ENCODE results near the gene ADAT3.
"Not testable (repeated sequence)": the region's sequence is repeated elsewhere in the genome, so short reads cannot be mapped to it uniquely, and the experiment has no call there.

Gene ADAT3

DNA sequence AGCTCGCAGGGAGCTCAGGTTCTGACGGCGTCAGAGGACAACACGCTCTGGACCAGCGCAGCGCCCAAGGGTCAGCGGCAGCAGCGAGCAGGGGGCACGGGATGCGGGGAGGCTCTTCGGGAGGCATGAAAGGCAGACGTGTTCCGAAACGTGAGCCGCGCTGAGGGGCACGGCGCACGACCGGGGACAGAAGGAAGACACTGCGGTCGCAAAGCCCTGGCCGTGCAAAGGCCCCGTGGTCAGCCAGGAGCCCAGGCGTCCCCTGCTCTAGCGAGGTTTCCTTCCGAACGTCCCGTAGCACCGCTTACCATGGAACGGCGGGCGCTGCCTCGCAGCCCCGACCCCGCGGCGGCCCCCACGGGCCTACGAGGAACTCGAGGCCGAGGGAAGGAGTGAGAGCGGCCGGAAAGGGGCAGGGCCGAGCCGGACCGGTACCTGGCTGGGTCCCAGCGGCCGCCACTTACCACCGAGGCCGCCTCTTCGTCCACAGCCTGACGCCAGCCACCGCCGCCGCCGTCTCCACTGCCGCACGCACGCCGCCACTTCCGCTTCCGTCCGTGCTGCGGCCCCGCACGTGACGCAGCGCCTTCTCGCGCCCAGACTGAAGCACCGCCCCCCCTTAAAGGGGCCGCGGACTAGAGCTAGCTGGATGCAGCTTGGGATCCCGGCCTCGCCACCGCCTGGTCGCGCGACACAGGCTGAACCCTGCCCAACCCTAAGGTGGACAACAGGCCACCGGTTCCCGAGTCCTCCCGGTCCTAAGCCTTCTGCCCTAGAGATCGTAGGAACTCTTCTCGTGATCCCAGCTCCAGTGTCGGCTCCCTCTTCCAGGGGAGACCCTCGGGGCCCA lies 29.3 kb upstream of the ADAT3 start:
- peak overlapping the region; percentile 91 for H2AFZ ChIP-seq (ENCODE audit: low read depth, low read length)
- peaks cover 62% of the 10 kb centered on the region for H3K79me2 ChIP-seq (ENCODE audit: insufficient read depth, low read length)

DNA sequence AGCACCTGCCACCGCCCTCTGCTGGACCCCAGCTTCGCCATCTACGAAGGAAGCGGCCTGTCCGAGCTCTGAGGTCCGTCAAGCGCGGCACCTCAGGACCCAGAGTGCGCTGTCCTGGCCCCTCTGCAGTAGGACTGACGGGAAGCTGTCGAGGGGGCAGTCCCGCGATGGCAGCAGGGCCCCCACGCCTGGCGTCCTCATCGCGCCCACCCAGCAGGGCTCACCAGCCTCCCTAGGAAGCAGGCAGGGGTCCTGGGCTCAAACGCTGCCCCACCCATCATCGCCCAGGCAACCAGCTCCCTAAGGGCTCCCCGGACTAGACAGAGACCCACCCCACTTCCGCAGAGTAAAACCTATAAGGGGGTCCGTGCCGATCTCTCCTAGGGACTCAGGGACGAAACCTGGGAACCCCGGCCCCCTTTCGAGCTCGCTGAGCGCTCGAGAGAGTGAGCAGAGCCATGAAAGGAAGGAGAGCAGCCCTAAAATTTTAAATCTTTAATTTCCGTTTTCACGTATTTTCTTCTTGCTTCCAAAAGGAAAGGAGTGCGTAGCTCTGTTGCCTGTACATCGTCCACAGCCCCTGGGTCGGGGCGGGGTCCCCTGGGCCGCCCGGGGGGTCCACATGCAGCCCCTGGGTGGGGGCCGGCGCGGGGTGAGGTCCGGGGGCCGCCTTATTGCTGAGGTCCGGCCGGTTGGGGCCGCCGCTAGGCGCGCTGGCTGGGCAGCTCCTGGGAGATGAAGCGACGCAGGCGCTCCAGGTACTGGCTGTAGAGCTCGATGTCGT lies 28.5 kb upstream of the ADAT3 start:
- peaks cover 34% of the 10 kb centered on the region for H3K36me3 ChIP-seq (ENCODE audit: insufficient read depth, low read length)
- peaks cover 40% of the 10 kb centered on the region for H3K4me1 ChIP-seq (ENCODE audit: insufficient read depth, low read length)
- not testable (repeated sequence) for H3K27me3 ChIP-seq (ENCODE audit: insufficient read depth, low read length, poor library complexity); H3K9me3 ChIP-seq (ENCODE audit: insufficient read depth, low read length, severe bottlenecking); DNase-seq
- peak overlapping the region; percentile 99 to 100; a peak in 3 of 4 replicates for H3K4me3 ChIP-seq (ENCODE audit: low read depth in 1 of 2, low read length in 2 of 2)
- H3K27ac ChIP-seq (ENCODE audit: low read length), result peak overlapping the region; percentile 74
- peak; percentile 5; the same call in 1 of the 3 replicates for ATAC-seq (ENCODE audit: insufficient read depth, low read depth)
- H2AFZ ChIP-seq (ENCODE audit: low read depth, low read length), result peak overlapping the region; percentile 91
- peaks cover 58% of the 10 kb centered on the region for H3K79me2 ChIP-seq (ENCODE audit: insufficient read depth, low read length)
- H4K20me1 ChIP-seq (ENCODE audit: insufficient read depth, low read length), result peaks cover 41% of the 10 kb centered on the region
- peak overlapping the region; percentile 83 for H3K4me2 ChIP-seq (ENCODE audit: insufficient read depth, low read length)
- peak overlapping the region; percentile 98 for H3K9ac ChIP-seq (ENCODE audit: low read depth, low read length)

More for the DNA sequence above, 29.3 kb upstream of the ADAT3 start:
- peak overlapping the region; percentile 74 for H3K27ac ChIP-seq (ENCODE audit: low read length)
- ATAC-seq (ENCODE audit: insufficient read depth, low read depth), result peak; percentile 96
- no peaks in the 10 kb centered on the region for H3K9me3 ChIP-seq (ENCODE audit: insufficient read depth, low read length, severe bottlenecking)
- H3K27me3 ChIP-seq (ENCODE audit: insufficient read depth, low read length, poor library complexity), result no peaks in the 10 kb centered on the region
- peaks cover 37% of the 10 kb centered on the region for H3K36me3 ChIP-seq (ENCODE audit: insufficient read depth, low read length)
- peak; percentile 89 for DNase-seq
- peak overlapping the region; percentile 99 to 100 for H3K4me3 ChIP-seq (ENCODE audit: low read depth in 1 of 2, low read length in 2 of 2)
- H3K9ac ChIP-seq (ENCODE audit: low read depth, low read length), result peak overlapping the region; percentile 98
- peak overlapping the region; percentile 83 for H3K4me2 ChIP-seq (ENCODE audit: insufficient read depth, low read length)
- TF ChIP-seq, protein P1, sequence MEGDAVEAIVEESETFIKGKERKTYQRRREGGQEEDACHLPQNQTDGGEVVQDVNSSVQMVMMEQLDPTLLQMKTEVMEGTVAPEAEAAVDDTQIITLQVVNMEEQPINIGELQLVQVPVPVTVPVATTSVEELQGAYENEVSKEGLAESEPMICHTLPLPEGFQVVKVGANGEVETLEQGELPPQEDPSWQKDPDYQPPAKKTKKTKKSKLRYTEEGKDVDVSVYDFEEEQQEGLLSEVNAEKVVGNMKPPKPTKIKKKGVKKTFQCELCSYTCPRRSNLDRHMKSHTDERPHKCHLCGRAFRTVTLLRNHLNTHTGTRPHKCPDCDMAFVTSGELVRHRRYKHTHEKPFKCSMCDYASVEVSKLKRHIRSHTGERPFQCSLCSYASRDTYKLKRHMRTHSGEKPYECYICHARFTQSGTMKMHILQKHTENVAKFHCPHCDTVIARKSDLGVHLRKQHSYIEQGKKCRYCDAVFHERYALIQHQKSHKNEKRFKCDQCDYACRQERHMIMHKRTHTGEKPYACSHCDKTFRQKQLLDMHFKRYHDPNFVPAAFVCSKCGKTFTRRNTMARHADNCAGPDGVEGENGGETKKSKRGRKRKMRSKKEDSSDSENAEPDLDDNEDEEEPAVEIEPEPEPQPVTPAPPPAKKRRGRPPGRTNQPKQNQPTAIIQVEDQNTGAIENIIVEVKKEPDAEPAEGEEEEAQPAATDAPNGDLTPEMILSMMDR (IDR thresholded peaks at IDR 0.05; ENCODE audit: borderline replicate concordance, extremely low read depth, low read length, poor library complexity, severe bottlenecking), result no peak
- H4K20me1 ChIP-seq (ENCODE audit: insufficient read depth, low read length), result peaks cover 42% of the 10 kb centered on the region
- H3K4me1 ChIP-seq (ENCODE audit: insufficient read depth, low read length), result peaks cover 40% of the 10 kb centered on the region

DNA sequence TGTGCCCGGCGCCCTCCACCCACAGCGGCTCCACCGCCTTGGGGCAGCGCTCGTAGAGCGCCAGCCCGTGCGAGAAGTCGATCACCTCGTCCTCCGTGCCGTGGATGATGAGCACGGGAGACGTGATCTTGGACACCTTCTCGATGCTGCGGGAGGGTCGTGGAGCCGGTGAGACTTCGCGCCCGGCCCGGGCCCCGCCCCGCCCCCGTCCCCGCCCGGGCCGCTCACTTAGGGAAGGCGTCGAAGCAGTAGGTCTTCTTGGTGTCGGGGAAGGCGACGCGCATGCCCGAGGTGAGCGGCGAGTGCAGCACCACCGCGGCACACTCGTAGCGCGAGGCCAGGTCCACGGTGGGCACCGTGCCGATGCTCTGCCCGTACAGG lies 27.9 kb upstream of the ADAT3 start:
- DNase-seq; H2AFZ ChIP-seq (ENCODE audit: low read depth, low read length); H3K9ac ChIP-seq (ENCODE audit: low read depth, low read length); H3K4me2 ChIP-seq (ENCODE audit: insufficient read depth, low read length); H3K27me3 ChIP-seq (ENCODE audit: insufficient read depth, low read length, poor library complexity); ATAC-seq (ENCODE audit: insufficient read depth, low read depth); H3K9me3 ChIP-seq (ENCODE audit: insufficient read depth, low read length, severe bottlenecking); H3K27ac ChIP-seq (ENCODE audit: low read length); H3K4me3 ChIP-seq (ENCODE audit: low read depth in 1 of 2, low read length in 2 of 2): not testable (repeated sequence)
- H3K79me2 ChIP-seq (ENCODE audit: insufficient read depth, low read length), result peaks cover 59% of the 10 kb centered on the region
- H3K36me3 ChIP-seq (ENCODE audit: insufficient read depth, low read length), result peaks cover 33% of the 10 kb centered on the region
- H3K4me1 ChIP-seq (ENCODE audit: insufficient read depth, low read length), result peaks cover 45% of the 10 kb centered on the region
- H4K20me1 ChIP-seq (ENCODE audit: insufficient read depth, low read length), result peaks cover 45% of the 10 kb centered on the region

DNA sequence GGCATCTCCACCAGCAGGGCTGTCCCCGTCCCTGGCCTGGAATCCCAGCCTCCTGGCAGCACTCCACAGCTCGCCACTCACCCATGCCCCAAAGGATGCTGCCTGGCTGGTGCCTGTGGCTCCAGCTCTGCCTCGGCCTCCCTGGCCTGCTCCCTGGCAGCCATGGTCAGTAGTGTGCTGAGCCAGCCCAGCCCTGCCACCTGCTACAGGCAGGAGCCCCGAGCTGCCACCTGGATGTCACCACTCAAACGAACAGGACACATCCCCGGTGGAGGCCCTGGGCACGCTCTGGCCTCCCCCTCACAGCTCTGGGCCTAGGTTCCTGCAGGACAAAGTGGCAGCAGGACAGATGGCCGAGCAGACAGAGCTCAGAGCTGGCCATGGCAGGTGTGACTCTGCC lies 26.6 kb upstream of the ADAT3 start:
- Histone ChIP-seq H3K4me1 (ENCODE audit: insufficient read depth, low read length) (peaks cover 49% of the 10 kb centered on the region), H3K36me3 (ENCODE audit: insufficient read depth, low read length) (peaks cover 27% of the 10 kb centered on the region), H4K20me1 (ENCODE audit: insufficient read depth, low read length) (peaks cover 44% of the 10 kb centered on the region), H3K79me2 (ENCODE audit: insufficient read depth, low read length) (peaks cover 59% of the 10 kb centered on the region)
- not testable (repeated sequence) for H3K27me3 ChIP-seq (ENCODE audit: insufficient read depth, low read length, poor library complexity); H2AFZ ChIP-seq (ENCODE audit: low read depth, low read length); DNase-seq; H3K9ac ChIP-seq (ENCODE audit: low read depth, low read length); H3K27ac ChIP-seq (ENCODE audit: low read length); H3K4me3 ChIP-seq (ENCODE audit: low read depth in 1 of 2, low read length in 2 of 2); H3K9me3 ChIP-seq (ENCODE audit: insufficient read depth, low read length, severe bottlenecking); H3K4me2 ChIP-seq (ENCODE audit: insufficient read depth, low read length); ATAC-seq (ENCODE audit: insufficient read depth, low read depth)

DNA sequence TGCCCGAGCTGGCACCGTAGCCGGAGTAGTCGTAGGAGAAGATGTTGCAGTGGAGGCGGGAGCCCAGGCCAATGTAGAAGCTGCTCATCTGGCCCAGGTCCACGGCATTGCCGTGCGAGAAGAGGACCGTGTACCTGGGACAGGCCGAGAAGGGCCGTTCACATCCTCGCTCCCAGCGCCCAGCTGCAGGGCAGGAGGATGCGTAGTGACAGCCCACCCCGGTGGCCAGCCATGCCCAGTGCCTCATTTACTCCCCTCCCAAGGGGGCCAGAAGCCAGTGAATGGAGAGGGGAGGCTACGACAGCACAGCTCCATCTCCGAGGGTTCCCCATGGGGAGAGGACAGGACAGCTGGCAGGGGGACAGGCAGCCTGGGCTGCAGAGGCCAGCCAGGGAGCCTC lies 25.2 kb upstream of the ADAT3 start:
- peaks cover 25% of the 10 kb centered on the region for H3K36me3 ChIP-seq (ENCODE audit: insufficient read depth, low read length)
- not testable (repeated sequence) for H3K27ac ChIP-seq (ENCODE audit: low read length); H3K27me3 ChIP-seq (ENCODE audit: insufficient read depth, low read length, poor library complexity); H3K4me3 ChIP-seq (ENCODE audit: low read depth in 1 of 2, low read length in 2 of 2); H3K4me2 ChIP-seq (ENCODE audit: insufficient read depth, low read length); H3K9me3 ChIP-seq (ENCODE audit: insufficient read depth, low read length, severe bottlenecking); DNase-seq; ATAC-seq (ENCODE audit: insufficient read depth, low read depth); H2AFZ ChIP-seq (ENCODE audit: low read depth, low read length); H3K9ac ChIP-seq (ENCODE audit: low read depth, low read length)
- peaks cover 54% of the 10 kb centered on the region for H4K20me1 ChIP-seq (ENCODE audit: insufficient read depth, low read length)
- peaks cover 59% of the 10 kb centered on the region for H3K79me2 ChIP-seq (ENCODE audit: insufficient read depth, low read length)
- H3K4me1 ChIP-seq (ENCODE audit: insufficient read depth, low read length), result peaks cover 46% of the 10 kb centered on the region
